ENCODE results near the gene NUB1. TPM values are rescaled to one million over a fixed set of nuclear protein-coding genes. Genes with fewer than 3 reads are reported as not detected.
A peak's percentile ranks its signal among the peaks of the same experiment; 100 is the strongest.

NUB1 gene
- total RNA-seq, 2 donors from 2014 or later, result 46.1 to 102 TPM

GRCh38 chr7:151311294-151311864 lies 30.2 kb upstream of the NUB1 start:
- Mint-ChIP-seq H3K27ac (no peak overlapping the region), H3K36me3 (no peaks in the 10 kb centered on the region), H3K9me3 (no peaks in the 10 kb centered on the region)
- DNase-seq (ENCODE audit: low spot score in 2 of 2) (peak in 1 of 2 donors; percentile 32), ATAC-seq (peak in 1 of 2 donors; percentile 50)

GRCh38 chr7:151312356-151312755 lies 29.3 kb upstream of the NUB1 start:
- Mint-ChIP-seq H3K27ac (no peak overlapping the region), H3K36me3 (no peaks in the 10 kb centered on the region)

GRCh38 chr7:151312831-151313809 lies 28.5 kb upstream of the NUB1 start:
- Mint-ChIP-seq H3K27ac (no peak overlapping the region), H3K36me3 (no peaks in the 10 kb centered on the region), H3K9me3 (no peaks in the 10 kb centered on the region)
- ATAC-seq (peak in 1 of 2 donors; percentile 22), DNase-seq (ENCODE audit: low spot score in 2 of 2) (no peak)

More at GRCh38 chr7:151312356-151312755, 29.3 kb upstream of the NUB1 start:
- ATAC-seq, result no peak
- no peak for DNase-seq (ENCODE audit: low spot score in 2 of 2)
- H3K9me3 Mint-ChIP-seq, result no peaks in the 10 kb centered on the region

- DNase-seq (ENCODE audit: low spot score in 2 of 2), result no peak
- Mint-ChIP-seq H3K36me3 (peaks cover 6% of the 10 kb centered on the region in 2 donors), H3K27ac (no peak overlapping the region), H3K9me3 (peaks cover 5% of the 10 kb centered on the region in 2 donors)
- peak in 1 of 2 donors; percentile 35 for ATAC-seq
Measured at GRCh38 chr7:151313857-151314256, 27.8 kb upstream of the NUB1 start.

- peak overlapping the region in 1 of 2 donors; percentile 60 for H3K27ac Mint-ChIP-seq
- peaks cover 11% of the 10 kb centered on the region in 2 donors for H3K36me3 Mint-ChIP-seq
- H3K9me3 Mint-ChIP-seq, result peaks cover 10 to 11% of the 10 kb centered on the region in 2 donors
- DNase-seq (ENCODE audit: low spot score in 2 of 2) (no peak), ATAC-seq (no peak)
Measured at GRCh38 chr7:151314401-151314800, 27.2 kb upstream of the NUB1 start.

- H3K27ac Mint-ChIP-seq, result peak overlapping the region in 1 of 2 donors; percentile 60
- DNase-seq (ENCODE audit: low spot score in 2 of 2) (peak; percentile 65 to 86), ATAC-seq (peak; percentile 84 to 91)
- peaks cover 12 to 15% of the 10 kb centered on the region in 2 donors for H3K9me3 Mint-ChIP-seq
- H3K36me3 Mint-ChIP-seq, result peaks cover 14 to 15% of the 10 kb centered on the region in 2 donors
Measured at GRCh38 chr7:151315038-151315655, 26.5 kb upstream of the NUB1 start.

- ATAC-seq (no peak), DNase-seq (ENCODE audit: low spot score in 2 of 2) (no peak)
- peaks cover 12 to 16% of the 10 kb centered on the region in 2 donors for H3K9me3 Mint-ChIP-seq
- no peak overlapping the region for H3K27ac Mint-ChIP-seq
- peaks cover 14 to 15% of the 10 kb centered on the region in 2 donors for H3K36me3 Mint-ChIP-seq
Measured at GRCh38 chr7:151316896-151317295, 24.7 kb upstream of the NUB1 start.

GRCh38 chr7:151317936-151318335 lies 23.7 kb upstream of the NUB1 start:
- H3K9me3 Mint-ChIP-seq, result peaks cover 12 to 16% of the 10 kb centered on the region in 2 donors
- DNase-seq (ENCODE audit: low spot score in 2 of 2) (no peak), ATAC-seq (no peak)
- no peak overlapping the region for H3K27ac Mint-ChIP-seq
- peaks cover 14 to 15% of the 10 kb centered on the region in 2 donors for H3K36me3 Mint-ChIP-seq

- ATAC-seq, result no peak
- Mint-ChIP-seq H3K9me3 (peaks cover 12 to 16% of the 10 kb centered on the region in 2 donors), H3K36me3 (peaks cover 14 to 15% of the 10 kb centered on the region in 2 donors), H3K27ac (no peak overlapping the region)
- no peak for DNase-seq (ENCODE audit: low spot score in 2 of 2)
Measured at GRCh38 chr7:151319189-151319588, 22.4 kb upstream of the NUB1 start.

- H3K27ac Mint-ChIP-seq, result no peak overlapping the region
Measured at GRCh38 chr7:151320263-151320845, 21.3 kb upstream of the NUB1 start.

GRCh38 chr7:151321341-151321740 lies 20.3 kb upstream of the NUB1 start:
- no peak for ATAC-seq

More at GRCh38 chr7:151320263-151320845, 21.3 kb upstream of the NUB1 start:
- Mint-ChIP-seq H3K9me3 (peaks cover 12 to 16% of the 10 kb centered on the region in 2 donors), H3K36me3 (peaks cover 14 to 15% of the 10 kb centered on the region in 2 donors)
- no peak for DNase-seq (ENCODE audit: low spot score in 2 of 2)
- no peak for ATAC-seq

GRCh38 chr7:151322906-151323305 lies 18.7 kb upstream of the NUB1 start:
- Mint-ChIP-seq H3K27ac (no peak overlapping the region), H3K36me3 (peaks cover 14 to 15% of the 10 kb centered on the region in 2 donors), H3K9me3 (peaks cover 12 to 16% of the 10 kb centered on the region in 2 donors)
- ATAC-seq (no peak), DNase-seq (ENCODE audit: low spot score in 2 of 2) (no peak)

More at GRCh38 chr7:151321341-151321740, 20.3 kb upstream of the NUB1 start:
- no peak for DNase-seq (ENCODE audit: low spot score in 2 of 2)
- Mint-ChIP-seq H3K36me3 (peaks cover 14 to 15% of the 10 kb centered on the region in 2 donors), H3K9me3 (peaks cover 12 to 16% of the 10 kb centered on the region in 2 donors), H3K27ac (no peak overlapping the region)

GRCh38 chr7:151327022-151327421 lies 14.6 kb upstream of the NUB1 start:
- no peaks in the 10 kb centered on the region for H3K9me3 Mint-ChIP-seq

GRCh38 chr7:151327659-151328058 lies 14.0 kb upstream of the NUB1 start:
- Mint-ChIP-seq H3K27ac (no peak overlapping the region), H3K36me3 (no peaks in the 10 kb centered on the region), H3K9me3 (no peaks in the 10 kb centered on the region)
- no peak for DNase-seq (ENCODE audit: low spot score in 2 of 2)
- ATAC-seq, result no peak

More at GRCh38 chr7:151327022-151327421, 14.6 kb upstream of the NUB1 start:
- Mint-ChIP-seq H3K27ac (no peak overlapping the region), H3K36me3 (no peaks in the 10 kb centered on the region)
- no peak for DNase-seq (ENCODE audit: low spot score in 2 of 2)
- ATAC-seq, result no peak

GRCh38 chr7:151330181-151330580 lies 11.4 kb upstream of the NUB1 start:
- no peak for ATAC-seq
- DNase-seq (ENCODE audit: low spot score in 2 of 2), result no peak
- Mint-ChIP-seq H3K36me3 (no peaks in the 10 kb centered on the region), H3K9me3 (no peaks in the 10 kb centered on the region), H3K27ac (no peak overlapping the region)

- Mint-ChIP-seq H3K9me3 (no peaks in the 10 kb centered on the region), H3K36me3 (no peaks in the 10 kb centered on the region), H3K27ac (no peak overlapping the region)
- ATAC-seq (no peak), DNase-seq (ENCODE audit: low spot score in 2 of 2) (no peak)
Measured at GRCh38 chr7:151330661-151331060, 11.0 kb upstream of the NUB1 start.
